ENCODE results near the gene CELF5.

DNA sequence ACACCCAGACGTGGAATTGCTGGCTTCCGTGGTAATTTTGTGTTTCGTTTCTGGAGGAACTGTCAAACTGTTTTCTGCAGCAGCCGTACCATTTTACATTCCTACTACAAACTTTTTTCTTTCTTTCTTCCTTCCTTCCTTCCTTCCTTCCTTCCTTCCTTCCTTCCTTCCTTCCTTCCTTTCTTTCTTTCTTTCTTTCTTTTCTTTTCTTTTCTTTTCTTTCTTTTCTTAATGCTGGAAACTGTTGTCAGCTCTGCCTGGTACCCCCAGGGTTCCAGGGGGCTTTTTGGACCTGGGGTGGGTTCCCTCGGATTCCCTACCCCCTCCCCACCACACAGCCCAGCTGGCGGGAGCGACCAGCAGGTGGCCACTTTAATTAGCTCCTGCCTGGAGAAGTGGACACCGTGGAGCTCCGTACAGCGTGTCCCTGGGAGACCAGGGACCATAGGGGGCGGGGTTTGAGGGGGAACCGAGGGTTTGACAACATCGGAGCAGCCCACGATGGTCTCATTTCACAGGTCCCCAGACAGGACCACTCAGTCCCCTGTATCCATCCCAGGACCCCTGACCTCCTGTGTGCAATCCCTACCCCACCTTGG, 24.4 kb downstream of the CELF5 start:
- TF ChIP-seq CTCF (IDR thresholded peaks at IDR 0.05) (no peak), POLR2A (IDR thresholded peaks at IDR 0.05) (no peak)
